ENCODE measurements around the gene TENM3.

The TENM3 gene

DNA sequence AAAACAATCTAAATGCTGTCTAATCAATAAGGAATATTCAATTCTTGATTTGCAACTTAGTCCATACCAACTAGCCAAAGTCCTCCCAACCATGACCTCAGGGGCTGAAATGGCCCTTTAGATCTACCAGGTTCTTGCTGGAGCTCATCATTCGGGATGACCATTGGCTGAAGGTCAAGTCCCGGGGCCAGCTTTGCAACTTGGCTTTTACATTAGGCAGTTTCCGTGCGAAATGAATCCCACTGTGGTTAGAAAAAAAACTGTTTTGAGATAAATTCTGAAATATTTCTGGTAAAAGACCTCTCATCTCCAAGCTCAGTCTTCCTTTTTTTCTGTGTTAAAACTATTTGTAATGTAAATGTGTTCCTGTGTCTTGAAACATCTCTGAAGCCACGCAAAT is 178.6 kb downstream of the TENM3 start:
- TF ChIP-seq CTCF (IDR thresholded peaks at IDR 0.05; ENCODE audit: low read depth, low read length): no peak
- Histone ChIP-seq H3K4me1 (no peaks in the 10 kb centered on the region), H3K36me3 (no peaks in the 10 kb centered on the region), H3K27me3 (no peaks in the 10 kb centered on the region), H3K4me3 (ENCODE audit: low read depth, low read length) (no peak overlapping the region), H3K9me3 (no peaks in the 10 kb centered on the region)
- no peak for DNase-seq

GRCh38 chr4:182425302-182425701 is 182.1 kb downstream of the TENM3 start:
- TF ChIP-seq CTCF (IDR thresholded peaks at IDR 0.05; ENCODE audit: low read depth, low read length): no peak

DNA sequence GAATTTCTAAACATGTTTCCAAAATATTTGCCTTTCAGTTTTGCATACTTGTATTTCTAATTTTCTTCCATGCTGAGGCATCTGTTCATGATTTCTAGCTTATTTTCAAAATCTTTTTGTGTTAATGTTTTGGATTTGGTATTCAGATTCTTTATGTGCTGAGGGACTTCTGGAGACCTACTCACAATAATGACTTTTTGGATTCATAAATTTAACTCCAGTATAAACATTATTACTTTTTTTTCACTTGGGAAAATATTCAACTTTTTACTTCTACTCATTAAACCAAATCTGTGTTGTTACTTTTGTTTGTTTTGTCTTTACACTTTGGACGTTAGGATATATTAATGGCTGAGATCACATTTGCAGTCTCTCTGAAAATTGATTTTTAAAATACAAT is 183.7 kb downstream of the TENM3 start:
- Histone ChIP-seq H3K9me3 (no peaks in the 10 kb centered on the region), H3K4me1 (no peaks in the 10 kb centered on the region), H3K4me3 (ENCODE audit: low read depth, low read length) (no peak overlapping the region), H3K36me3 (no peaks in the 10 kb centered on the region), H3K27me3 (no peaks in the 10 kb centered on the region)
- TF ChIP-seq CTCF (IDR thresholded peaks at IDR 0.05; ENCODE audit: low read depth, low read length): no peak
- no peak for DNase-seq

More at GRCh38 chr4:182425302-182425701, 182.1 kb downstream of the TENM3 start:
- no peak for DNase-seq
- Histone ChIP-seq H3K9me3 (no peaks in the 10 kb centered on the region), H3K27me3 (no peaks in the 10 kb centered on the region), H3K4me3 (ENCODE audit: low read depth, low read length) (no peak overlapping the region), H3K4me1 (no peaks in the 10 kb centered on the region), H3K36me3 (no peaks in the 10 kb centered on the region)

GRCh38 chr4:182427554-182427953 is 184.4 kb downstream of the TENM3 start:
- H3K27me3 ChIP-seq: no peaks in the 10 kb centered on the region
- no peak for DNase-seq
- H3K4me3 ChIP-seq (ENCODE audit: low read depth, low read length): no peak overlapping the region
- no peaks in the 10 kb centered on the region for H3K36me3 ChIP-seq
- TF ChIP-seq CTCF (IDR thresholded peaks at IDR 0.05; ENCODE audit: low read depth, low read length): no peak
- H3K4me1 ChIP-seq: no peaks in the 10 kb centered on the region
- H3K9me3 ChIP-seq: no peaks in the 10 kb centered on the region

DNA sequence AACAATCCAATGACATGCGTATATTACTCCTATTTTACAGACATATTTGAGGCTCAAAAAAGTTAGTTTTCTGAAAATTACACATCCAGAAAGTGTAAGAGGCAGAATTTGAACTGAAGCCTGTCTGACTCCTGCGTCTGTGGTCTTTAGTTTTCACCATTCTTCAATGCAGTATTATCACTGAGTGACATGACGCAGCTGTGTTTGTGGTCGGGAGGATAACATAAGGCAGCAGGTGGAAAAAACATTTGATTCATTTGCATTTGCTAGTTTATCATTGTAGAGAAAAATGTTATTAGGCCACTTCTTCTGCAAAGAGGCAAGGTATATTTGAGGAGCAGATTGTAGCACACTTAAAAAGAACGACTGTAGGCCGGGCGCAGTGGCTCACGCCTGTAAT is 186.7 kb downstream of the TENM3 start:
- H3K4me1 ChIP-seq: no peaks in the 10 kb centered on the region; the same call in 1 of the 2 replicates
- no peaks in the 10 kb centered on the region for H3K27me3 ChIP-seq
- no peak for TF ChIP-seq CTCF (IDR thresholded peaks at IDR 0.05; ENCODE audit: low read depth, low read length)
- H3K9me3 ChIP-seq: no peaks in the 10 kb centered on the region
- no peak for DNase-seq
- no peak overlapping the region for H3K4me3 ChIP-seq (ENCODE audit: low read depth, low read length)
- H3K36me3 ChIP-seq: no peaks in the 10 kb centered on the region; the same call in 1 of the 2 replicates

DNA sequence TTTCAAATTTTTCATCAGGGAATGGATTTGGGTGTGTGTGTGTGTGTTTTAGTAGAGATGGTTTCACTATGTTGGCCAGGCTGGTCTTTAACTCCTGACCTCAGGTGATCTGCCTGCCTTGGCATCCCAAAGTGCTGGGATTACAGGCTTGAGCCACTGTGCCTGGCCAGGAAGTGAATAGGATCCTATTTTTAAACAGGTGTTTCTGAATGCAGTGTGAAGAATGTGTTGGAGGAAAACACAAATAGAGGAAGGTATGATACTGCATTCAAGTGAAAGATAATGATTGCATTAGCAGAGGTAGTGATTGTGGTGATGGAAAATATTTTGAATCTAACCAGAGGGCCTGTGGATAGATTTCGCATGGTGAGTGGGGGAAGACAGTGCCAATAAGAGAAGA is 189.6 kb downstream of the TENM3 start:
- no peak for TF ChIP-seq CTCF (IDR thresholded peaks at IDR 0.05; ENCODE audit: low read depth, low read length)
- Histone ChIP-seq H3K27me3 (no peaks in the 10 kb centered on the region), H3K36me3 (no peaks in the 10 kb centered on the region; the same call in 1 of the 2 replicates), H3K4me1 (peaks cover 9% of the 10 kb centered on the region), H3K4me3 (ENCODE audit: low read depth, low read length) (no peak overlapping the region), H3K9me3 (no peaks in the 10 kb centered on the region)
- no peak for DNase-seq

Measured in BE2C (cell line).